Tongue (tissue), 2 donors: ENCODE measurements around the gene CPB1. TPM values are rescaled to one million over a fixed set of nuclear protein-coding genes. Genes with fewer than 3 reads are reported as not detected.

Experiments used
- DNase-seq: peaks from one replicate; pipeline ENCODE4 v3.0.0-alpha.2; 2015
- total RNA-seq: library from RNA; depleted of rRNA; stranded (reverse); fragments of >200 nt; gene quantifications from one replicate; pipeline ENCODE4 v1.2.3, GENCODE V29; 2014

CPB1 gene
- total RNA-seq, 1 donor from 2014 or later = not detected

- no peak for DNase-seq
These were observed 55.6 kb downstream of the CPB1 start for GRCh38 chr3:148883163-148883562.

GRCh38 chr3:148884261-148884660 is 56.6 kb downstream of the CPB1 start:
- DNase-seq = no peak

- DNase-seq = no peak
These were observed 62.2 kb downstream of the CPB1 start for GRCh38 chr3:148889828-148890227.

GRCh38 chr3:148896062-148896461 is 68.5 kb downstream of the CPB1 start:
- no peak for DNase-seq

GRCh38 chr3:148901987-148902791 is 74.6 kb downstream of the CPB1 start:
- no peak for DNase-seq

GRCh38 chr3:148903022-148903442 is 75.4 kb downstream of the CPB1 start:
- no peak for DNase-seq

- no peak for DNase-seq
These were observed 76.3 kb downstream of the CPB1 start for GRCh38 chr3:148903941-148904340.

- DNase-seq = no peak
These were observed 79.1 kb downstream of the CPB1 start for GRCh38 chr3:148906667-148907066.

Other genes starting within 250 kb of the CPB1 start
- gene AGTR1, start 129.9 kb upstream of the CPB1 start, total RNA-seq = 2.2 TPM
- gene CPA3, start 37.5 kb downstream of the CPB1 start, total RNA-seq = 10.2 TPM
- gene GYG1, start 163.7 kb downstream of the CPB1 start, total RNA-seq = 51.8 TPM